CD8-positive, alpha-beta memory T cell (primary cell): Measurements from ENCODE around the gene CSMD2. TPM values are rescaled to one million over a fixed set of nuclear protein-coding genes. Genes with fewer than 3 reads are reported as not detected.
"Not testable (repeated sequence)": the region's sequence is repeated elsewhere in the genome, so short reads cannot be mapped to it uniquely, and the experiment has no call there.

ENCODE experiments used
- CTCF ChIA-PET: fragments of 350-600 bp; sonication (Branson Sonifier 250); formaldehyde crosslinking; loops from one replicate; lab custom pipeline; 2021; ENCODE audit warnings: antibody characterized with exemption; lab: Charles Lee
- POLR2A ChIA-PET: fragments of 350-600 bp; sonication (Branson Sonifier 250); formaldehyde crosslinking; loops from one replicate; lab custom pipeline; 2021; ENCODE audit warnings: antibody characterized with exemption; lab: Charles Lee
- DNase-seq, 5 donors: peaks; one replicate each; pipeline versions ENCODE4 v3.0.0 to v3.0.0-alpha.2; 2020 to 2022; ENCODE audit warnings: mixed read lengths in 1 of 5
- H3K27ac ChIP-seq: one replicate; pipeline ENCODE4 v1.7.0; 2013; ENCODE audit warnings: low read depth, mild to moderate bottlenecking, low read length, moderate library complexity
- H3K27me3 ChIP-seq: 2 replicates; pipeline ENCODE4 v1.7.0; 2013; ENCODE audit warnings: low read length, mild to moderate bottlenecking; ENCODE audit not compliant: insufficient read depth, poor library complexity, severe bottlenecking
- H3K36me3 ChIP-seq: 2 replicates; pipeline ENCODE4 v1.7.0; 2013; ENCODE audit warnings: mild to moderate bottlenecking, low read length, moderate library complexity; ENCODE audit not compliant: insufficient read depth
- H3K4me1 ChIP-seq: 2 replicates; pipeline ENCODE4 v1.7.0; 2013; ENCODE audit warnings: mild to moderate bottlenecking, low read length, moderate library complexity; ENCODE audit not compliant: insufficient read depth
- H3K4me3 ChIP-seq: 2 replicates; pipeline ENCODE4 v1.7.0; 2013; ENCODE audit warnings: mild to moderate bottlenecking, low read length
- H3K9me3 ChIP-seq: 2 replicates; pipeline ENCODE4 v1.7.0; 2013; ENCODE audit warnings: mild to moderate bottlenecking, low read length
- H3K27ac Mint-ChIP-seq, 8 donors: one replicate each; pipeline ENCODE4 v1.8.0; 2020 to 2021; ENCODE audit warnings: mixed read lengths in 8 of 8, mild to moderate bottlenecking in 6 of 8, inconsistent platforms in 3 of 8, moderate library complexity in 3 of 8
- H3K27me3 Mint-ChIP-seq, 2 donors: one replicate each; pipeline ENCODE4 v1.8.0; 2020 to 2021; ENCODE audit warnings: mixed read lengths in 2 of 2, mild to moderate bottlenecking in 1 of 2, moderate library complexity in 1 of 2
- H3K36me3 Mint-ChIP-seq, 3 donors: one replicate each; pipeline ENCODE4 v1.8.0; 2020 to 2021; ENCODE audit warnings: mixed read lengths in 3 of 3, inconsistent platforms in 1 of 3, mild to moderate bottlenecking in 1 of 3
- H3K4me1 Mint-ChIP-seq, 3 donors: one replicate each; pipeline ENCODE4 v1.8.0; 2020 to 2021; ENCODE audit warnings: mixed read lengths in 3 of 3, inconsistent platforms in 1 of 3, mild to moderate bottlenecking in 1 of 3
- H3K4me3 Mint-ChIP-seq, 7 donors: one replicate each; pipeline ENCODE4 v1.8.0; 2020 to 2021; ENCODE audit warnings: mixed read lengths in 7 of 7, mild to moderate bottlenecking in 6 of 7, moderate library complexity in 4 of 7, inconsistent platforms in 2 of 7
- H3K9me3 Mint-ChIP-seq, 5 donors: one replicate each; pipeline ENCODE4 v1.8.0; 2020 to 2022; ENCODE audit warnings: mixed read lengths in 5 of 5, mild to moderate bottlenecking in 3 of 5, moderate library complexity in 2 of 5, inconsistent platforms in 1 of 5
- polyA plus RNA-seq: library from polyadenylated mRNA; unstranded; fragments of 300-500 nt; fragmentation: Illumina TruSeq; gene quantifications from one replicate; pipeline ENCODE4 v1.2.3, GENCODE V29; 2021
- total RNA-seq, 2 experiments: library from RNA; stranded (reverse); gene quantifications; one replicate each; pipeline ENCODE4 v1.2.3, GENCODE V29; 2021

Gene CSMD2
- total and polyA plus RNA-seq, 3 experiments from 2014 or later: not detected

- ChIA-PET POLR2A (no interaction called here), CTCF (no interaction called here)
- Histone ChIP-seq H3K9me3 (no peaks in the 10 kb centered on the region), H3K27ac (no peak overlapping the region), H3K27me3 (no peaks in the 10 kb centered on the region), H3K36me3 (no peaks in the 10 kb centered on the region), H3K4me1 (no peaks in the 10 kb centered on the region), H3K4me3 (no peak overlapping the region)
- Mint-ChIP-seq H3K9me3 (no peaks in the 10 kb centered on the region), H3K4me3 (no peak overlapping the region), H3K27ac (no peak overlapping the region), H3K27me3 (peaks cover 22 to 59% of the 10 kb centered on the region in 2 donors), H3K36me3 (no peaks in the 10 kb centered on the region), H3K4me1 (no peaks in the 10 kb centered on the region)
- no peak for DNase-seq
Observed at GRCh38 chr1:33517596-33518250, 647.3 kb downstream of the CSMD2 start.

- H3K9me3 ChIP-seq: no peaks in the 10 kb centered on the region
- H3K9me3 Mint-ChIP-seq: no peaks in the 10 kb centered on the region
- no peaks in the 10 kb centered on the region for H3K27me3 ChIP-seq
- no peaks in the 10 kb centered on the region for H3K36me3 ChIP-seq
- CTCF ChIA-PET: no interaction called here
- no peak for DNase-seq
- peaks cover 16 to 53% of the 10 kb centered on the region in 2 donors for H3K27me3 Mint-ChIP-seq
- H3K4me3 Mint-ChIP-seq: no peak overlapping the region
- no peaks in the 10 kb centered on the region for H3K4me1 Mint-ChIP-seq
- H3K36me3 Mint-ChIP-seq: no peaks in the 10 kb centered on the region
- POLR2A ChIA-PET: no interaction called here
- H3K27ac ChIP-seq: no peak overlapping the region
- H3K4me1 ChIP-seq: no peaks in the 10 kb centered on the region
- no peak overlapping the region for H3K4me3 ChIP-seq
- H3K27ac Mint-ChIP-seq: no peak overlapping the region
Observed at GRCh38 chr1:33516891-33517567, 648.0 kb downstream of the CSMD2 start.

- Mint-ChIP-seq H3K36me3 (no peaks in the 10 kb centered on the region), H3K9me3 (no peaks in the 10 kb centered on the region), H3K27ac (no peak overlapping the region), H3K4me1 (no peaks in the 10 kb centered on the region), H3K27me3 (peaks cover 16 to 52% of the 10 kb centered on the region in 2 donors), H3K4me3 (no peak overlapping the region)
- ChIA-PET POLR2A (no interaction called here), CTCF (no interaction called here)
- Histone ChIP-seq H3K9me3 (no peaks in the 10 kb centered on the region), H3K36me3 (no peaks in the 10 kb centered on the region), H3K4me3 (no peak overlapping the region), H3K4me1 (no peaks in the 10 kb centered on the region), H3K27me3 (no peaks in the 10 kb centered on the region), H3K27ac (no peak overlapping the region)
- no peak for DNase-seq
Observed at GRCh38 chr1:33516428-33516827, 648.6 kb downstream of the CSMD2 start.

GRCh38 chr1:33515607-33516006, 649.4 kb downstream of the CSMD2 start:
- no peaks in the 10 kb centered on the region for H3K4me1 ChIP-seq
- Mint-ChIP-seq H3K4me3 (no peak overlapping the region), H3K4me1 (no peaks in the 10 kb centered on the region), H3K36me3 (no peaks in the 10 kb centered on the region), H3K27me3 (peaks cover 16 to 52% of the 10 kb centered on the region in 2 donors), H3K27ac (peak overlapping the region in 2 of 8 donors; percentile 40 to 45), H3K9me3 (no peaks in the 10 kb centered on the region)
- H3K9me3 ChIP-seq: no peaks in the 10 kb centered on the region
- CTCF ChIA-PET: no interaction called here
- POLR2A ChIA-PET: no interaction called here
- no peak overlapping the region for H3K4me3 ChIP-seq
- H3K27me3 ChIP-seq: no peaks in the 10 kb centered on the region
- H3K36me3 ChIP-seq: no peaks in the 10 kb centered on the region
- no peak overlapping the region for H3K27ac ChIP-seq
- no peak for DNase-seq

GRCh38 chr1:33515112-33515511, 649.9 kb downstream of the CSMD2 start:
- Histone ChIP-seq H3K9me3 (no peaks in the 10 kb centered on the region), H3K36me3 (no peaks in the 10 kb centered on the region), H3K4me3 (no peak overlapping the region), H3K27ac (no peak overlapping the region), H3K27me3 (no peaks in the 10 kb centered on the region), H3K4me1 (no peaks in the 10 kb centered on the region)
- H3K27ac Mint-ChIP-seq: no peak overlapping the region
- CTCF ChIA-PET: no interaction called here
- no peak overlapping the region for H3K4me3 Mint-ChIP-seq
- DNase-seq: no peak
- H3K27me3 Mint-ChIP-seq: peaks cover 14 to 53% of the 10 kb centered on the region in 2 donors
- no peaks in the 10 kb centered on the region for H3K4me1 Mint-ChIP-seq
- POLR2A ChIA-PET: no interaction called here
- peaks cover 0 to 3% (median 0%) of the 10 kb centered on the region in 5 donors for H3K9me3 Mint-ChIP-seq
- H3K36me3 Mint-ChIP-seq: no peaks in the 10 kb centered on the region

- Mint-ChIP-seq H3K27me3 (peaks cover 11 to 37% of the 10 kb centered on the region in 2 donors), H3K4me3 (no peak overlapping the region), H3K4me1 (no peaks in the 10 kb centered on the region), H3K9me3 (peaks cover 0 to 3% (median 0%) of the 10 kb centered on the region in 5 donors), H3K27ac (no peak overlapping the region), H3K36me3 (no peaks in the 10 kb centered on the region)
- no peaks in the 10 kb centered on the region for H3K36me3 ChIP-seq
- no peak for DNase-seq
- POLR2A ChIA-PET: no interaction called here
- H3K4me1 ChIP-seq: no peaks in the 10 kb centered on the region
- no peaks in the 10 kb centered on the region for H3K9me3 ChIP-seq
- CTCF ChIA-PET: no interaction called here
- no peak overlapping the region for H3K4me3 ChIP-seq
- H3K27ac ChIP-seq: no peak overlapping the region
- H3K27me3 ChIP-seq: no peaks in the 10 kb centered on the region
Observed at GRCh38 chr1:33512226-33513011, 652.6 kb downstream of the CSMD2 start.

GRCh38 chr1:33509276-33509675, 655.8 kb downstream of the CSMD2 start:
- H3K9me3 Mint-ChIP-seq, H3K36me3 ChIP-seq, POLR2A ChIA-PET, H3K27ac ChIP-seq, H3K4me3 ChIP-seq, H3K4me1 ChIP-seq, H3K27ac Mint-ChIP-seq, H3K4me3 Mint-ChIP-seq, H3K36me3 Mint-ChIP-seq, H3K27me3 ChIP-seq, DNase-seq, H3K9me3 ChIP-seq, H3K4me1 Mint-ChIP-seq, CTCF ChIA-PET: not testable (repeated sequence)
- H3K27me3 Mint-ChIP-seq: peaks cover 0 to 15% of the 10 kb centered on the region in 2 donors

- DNase-seq: no peak
- ChIA-PET CTCF (no interaction called here), POLR2A (no interaction called here)
- Histone ChIP-seq H3K27ac (no peak overlapping the region), H3K4me1 (no peaks in the 10 kb centered on the region), H3K4me3 (no peak overlapping the region), H3K36me3 (no peaks in the 10 kb centered on the region), H3K9me3 (no peaks in the 10 kb centered on the region), H3K27me3 (no peaks in the 10 kb centered on the region)
- H3K9me3 Mint-ChIP-seq: peaks cover 0 to 3% (median 0%) of the 10 kb centered on the region in 5 donors
- no peak overlapping the region for H3K4me3 Mint-ChIP-seq
- no peaks in the 10 kb centered on the region for H3K36me3 Mint-ChIP-seq
- H3K4me1 Mint-ChIP-seq: no peaks in the 10 kb centered on the region
- no peak overlapping the region for H3K27ac Mint-ChIP-seq
- peaks cover 0 to 12% of the 10 kb centered on the region in 2 donors for H3K27me3 Mint-ChIP-seq
Observed at GRCh38 chr1:33508151-33508550, 656.9 kb downstream of the CSMD2 start.
